ENCODE results near the gene RNF227. TPM values are rescaled to one million over a fixed set of nuclear protein-coding genes. Genes with fewer than 3 reads are reported as not detected.

RNF227 gene
- total and polyA plus RNA-seq, 8 donors = 2.8 to 5.1 (median 3.2) TPM

- no peaks in the 10 kb centered on the region for H3K27me3 ChIP-seq
- DNase-seq (no peak), ATAC-seq (no peak)
- no peak for TF ChIP-seq CTCF (IDR thresholded peaks at IDR 0.05)
- H3K9me3 ChIP-seq = no peaks in the 10 kb centered on the region
- H3K4me3 ChIP-seq = peak overlapping the region; percentile 77 to 79
- intact Hi-C loops (cut with DNase I) = no loop called here
- H3K27ac ChIP-seq = peak overlapping the region; percentile 49 to 91
- peaks cover 13 to 42% of the 10 kb centered on the region in 2 donors for H3K4me1 ChIP-seq
- peaks cover 0 to 30% of the 10 kb centered on the region in 2 donors for H3K36me3 ChIP-seq
Measured at GRCh38 chr17:7930841-7931631, 14.9 kb upstream of the RNF227 start.

GRCh38 chr17:7929158-7930023 is 13.3 kb upstream of the RNF227 start, which contains the start of gene KCNAB3:
Gene KCNAB3 (minus strand): TSS chr17:7929856. CDS start chr17:7929435, 421 bp downstream.
- peak within 1 kb of the TSS in 1 of 2 donors; percentile 79 for H3K4me3 ChIP-seq
- peaks cover 13 to 34% of the 10 kb centered on the region in 2 donors for H3K4me1 ChIP-seq
- ATAC-seq (no peak), DNase-seq (peak; percentile 60 to 81 (median 74))
- H3K27ac ChIP-seq = no peak within 1 kb of the TSS
- peaks cover 0 to 15% of the 10 kb centered on the region in 2 donors for H3K36me3 ChIP-seq
- no peaks in the 10 kb centered on the region for H3K27me3 ChIP-seq
- no peak for TF ChIP-seq CTCF (IDR thresholded peaks at IDR 0.05)
- intact Hi-C loops (cut with DNase I) = no loop called here
- no peaks in the 10 kb centered on the region for H3K9me3 ChIP-seq

GRCh38 chr17:7927596-7927995 is 11.5 kb upstream of the RNF227 start:
- Histone ChIP-seq H3K4me1 (peaks cover 10 to 26% of the 10 kb centered on the region in 2 donors), H3K4me3 (no peak overlapping the region), H3K9me3 (no peaks in the 10 kb centered on the region), H3K27ac (no peak overlapping the region), H3K27me3 (no peaks in the 10 kb centered on the region), H3K36me3 (peaks cover 0 to 13% of the 10 kb centered on the region in 2 donors)
- ATAC-seq = no peak
- intact Hi-C loops (cut with DNase I) = no loop called here
- no peak for TF ChIP-seq CTCF (IDR thresholded peaks at IDR 0.05)
- DNase-seq = no peak

GRCh38 chr17:7922845-7923628 is 6.9 kb upstream of the RNF227 start:
- H3K4me3 ChIP-seq = peak overlapping the region; percentile 27 to 43
- no peaks in the 10 kb centered on the region for H3K36me3 ChIP-seq
- H3K27ac ChIP-seq = peak overlapping the region; percentile 55 to 73
- H3K27me3 ChIP-seq = no peaks in the 10 kb centered on the region
- no peaks in the 10 kb centered on the region for H3K9me3 ChIP-seq
- peak; percentile 85 to 96 (median 90) for DNase-seq
- ATAC-seq = peak; percentile 99
- intact Hi-C loops (cut with DNase I) = no loop called here
- peaks cover 9 to 16% of the 10 kb centered on the region in 2 donors for H3K4me1 ChIP-seq
- TF ChIP-seq CTCF (IDR thresholded peaks at IDR 0.05) = no peak

Data from left lung (tissue), 10 donors.